Thyroid gland (tissue), 4 donors: ENCODE results near the gene BCAS3.

Experiments used
- CTCF ChIP-seq, 6 experiments: fragments of 200-600 bp in 3 of 6; fragments of 450-650 bp in 3 of 6; sonication (generic) in 3 of 6; IDR thresholded peaks; one replicate each; pipeline ENCODE4 v1.5.1; 2016 to 2019; ENCODE audit warnings: antibody characterized with exemption in 6 of 6, mild to moderate bottlenecking in 2 of 6, inconsistent platforms in 1 of 6, moderate library complexity in 1 of 6
- POLR2A ChIP-seq, 2 donors: fragments of 450-650 bp; IDR thresholded peaks; one replicate each; pipeline ENCODE4 v1.6.1; 2017; ENCODE audit warnings: antibody characterized with exemption in 2 of 2, mild to moderate bottlenecking in 2 of 2, moderate library complexity in 1 of 2

- TF ChIP-seq CTCF (IDR thresholded peaks at IDR 0.05), result no peak
- no peak for TF ChIP-seq POLR2A (IDR thresholded peaks at IDR 0.05)
Measured at GRCh38 chr17:61232871-61233270, 555.2 kb downstream of the BCAS3 start.
